Trophoblast cell (in vitro differentiated cells and primary cell): ENCODE measurements around the gene PKD2. TPM values are rescaled to one million over a fixed set of nuclear protein-coding genes. Genes with fewer than 3 reads are reported as not detected.

Experiments used
- DNase-seq, 2 donors: peaks; one replicate each; pipeline ENCODE4 v3.0.0-alpha.2; 2016
- H2AFZ ChIP-seq: 2 replicates; pipeline ENCODE4 v1.6.1; 2013; ENCODE audit warnings: low read length, moderate library complexity, mild to moderate bottlenecking; ENCODE audit not compliant: insufficient read depth, poor library complexity
- H2AK5ac ChIP-seq: 2 replicates; pipeline ENCODE4 v1.6.1; 2013; ENCODE audit warnings: mild to moderate bottlenecking, low read length
- H2BK120ac ChIP-seq: 2 replicates; pipeline ENCODE4 v1.6.1; 2013; ENCODE audit warnings: low read length, mild to moderate bottlenecking, moderate library complexity; ENCODE audit not compliant: insufficient read depth, poor library complexity
- H2BK12ac ChIP-seq: 2 replicates; pipeline ENCODE4 v1.6.1; 2013; ENCODE audit warnings: mild to moderate bottlenecking, low read length, moderate library complexity
- H2BK5ac ChIP-seq: 2 replicates; pipeline ENCODE4 v1.6.1; 2013; ENCODE audit warnings: low read length, low read depth, moderate library complexity, mild to moderate bottlenecking; ENCODE audit not compliant: poor library complexity
- H3K14ac ChIP-seq: 2 replicates; pipeline ENCODE4 v1.6.1; 2013; ENCODE audit warnings: mild to moderate bottlenecking, low read length
- H3K18ac ChIP-seq: 2 replicates; pipeline ENCODE4 v1.6.1; 2013; ENCODE audit warnings: mild to moderate bottlenecking, low read length
- H3K23ac ChIP-seq: 2 replicates; pipeline ENCODE4 v1.6.1; 2013; ENCODE audit warnings: low read length
- H3K27ac ChIP-seq: 2 replicates; pipeline ENCODE4 v1.5.1; 2013; ENCODE audit warnings: low read depth, mild to moderate bottlenecking, inconsistent platforms, low read length, moderate library complexity
- H3K27me3 ChIP-seq: 2 replicates; pipeline ENCODE4 v1.6.1; 2013; ENCODE audit warnings: inconsistent platforms, mild to moderate bottlenecking, low read length, moderate library complexity; ENCODE audit not compliant: insufficient read depth
- H3K36me3 ChIP-seq, 2 experiments: 1 replicate in 1 of 2; 2 replicates in 1 of 2; pipeline ENCODE4 v1.6.1; 2013; ENCODE audit warnings: low read length in 2 of 2, mild to moderate bottlenecking in 2 of 2, moderate library complexity in 1 of 2; ENCODE audit not compliant: insufficient read depth in 2 of 2, control insufficient read depth in 1 of 2
- H3K4ac ChIP-seq: 2 replicates; pipeline ENCODE4 v1.6.1; 2013; ENCODE audit warnings: low read depth, mild to moderate bottlenecking, low read length, moderate library complexity
- H3K4me1 ChIP-seq, 2 experiments: 1 replicate in 1 of 2; 2 replicates in 1 of 2; pipeline ENCODE4 v1.6.1; 2013; ENCODE audit warnings: low read length in 2 of 2, mild to moderate bottlenecking in 2 of 2, moderate library complexity in 1 of 2; ENCODE audit not compliant: insufficient read depth in 2 of 2, control insufficient read depth in 1 of 2
- H3K4me2 ChIP-seq: 2 replicates; pipeline ENCODE4 v1.6.1; 2013; ENCODE audit warnings: inconsistent platforms, mild to moderate bottlenecking, low read length, moderate library complexity
- H3K4me3 ChIP-seq: 2 replicates; pipeline ENCODE4 v1.5.1; 2013; ENCODE audit warnings: mild to moderate bottlenecking, low read depth, low read length, inconsistent platforms
- H3K79me1 ChIP-seq: one replicate; pipeline ENCODE4 v1.6.1; 2013; ENCODE audit warnings: low read length
- H3K79me2 ChIP-seq: 2 replicates; pipeline ENCODE4 v1.6.1; 2013; ENCODE audit warnings: low read length, mild to moderate bottlenecking; ENCODE audit not compliant: control insufficient read depth, insufficient read depth, poor library complexity
- H3K9ac ChIP-seq: 2 replicates; pipeline ENCODE4 v1.6.1; 2013; ENCODE audit warnings: mild to moderate bottlenecking, low read length
- H3K9me3 ChIP-seq: 2 replicates; pipeline ENCODE4 v1.6.1; 2013; ENCODE audit warnings: low read depth, mild to moderate bottlenecking, control low read depth, inconsistent platforms, low read length; ENCODE audit not compliant: insufficient read depth
- H4K12ac ChIP-seq: 2 replicates; pipeline ENCODE4 v1.6.1; 2013; ENCODE audit warnings: low read depth, mild to moderate bottlenecking, low read length, moderate library complexity
- H4K8ac ChIP-seq: 2 replicates; pipeline ENCODE4 v1.6.1; 2013; ENCODE audit warnings: low read depth, mild to moderate bottlenecking, low read length, moderate library complexity
- H4K91ac ChIP-seq: one replicate; pipeline ENCODE4 v1.6.1; 2013; ENCODE audit warnings: low read depth, mild to moderate bottlenecking, low read length, moderate library complexity
- WGBS: extraction: QIAGEN DNeasy Blood & Tissue Kit; methylation state at CpG from one replicate; pipeline ENCODE4 v1.1.7; 2013; ENCODE audit warnings: missing lambda C conversion rate; ENCODE audit not compliant: insufficient read length, insufficient coverage; ENCODE audit errors: extremely low coverage; 5-methylcytosine and 5-hydroxymethylcytosine counted together
- polyA plus RNA-seq: library from polyadenylated mRNA; stranded (reverse); fragments of 200-250 nt; gene quantifications from 2 replicates; pipeline ENCODE4 v1.2.3, GENCODE V29; 2013

Gene PKD2
- 14.2 and 16.6 TPM in 2 replicates for polyA plus RNA-seq

DNA sequence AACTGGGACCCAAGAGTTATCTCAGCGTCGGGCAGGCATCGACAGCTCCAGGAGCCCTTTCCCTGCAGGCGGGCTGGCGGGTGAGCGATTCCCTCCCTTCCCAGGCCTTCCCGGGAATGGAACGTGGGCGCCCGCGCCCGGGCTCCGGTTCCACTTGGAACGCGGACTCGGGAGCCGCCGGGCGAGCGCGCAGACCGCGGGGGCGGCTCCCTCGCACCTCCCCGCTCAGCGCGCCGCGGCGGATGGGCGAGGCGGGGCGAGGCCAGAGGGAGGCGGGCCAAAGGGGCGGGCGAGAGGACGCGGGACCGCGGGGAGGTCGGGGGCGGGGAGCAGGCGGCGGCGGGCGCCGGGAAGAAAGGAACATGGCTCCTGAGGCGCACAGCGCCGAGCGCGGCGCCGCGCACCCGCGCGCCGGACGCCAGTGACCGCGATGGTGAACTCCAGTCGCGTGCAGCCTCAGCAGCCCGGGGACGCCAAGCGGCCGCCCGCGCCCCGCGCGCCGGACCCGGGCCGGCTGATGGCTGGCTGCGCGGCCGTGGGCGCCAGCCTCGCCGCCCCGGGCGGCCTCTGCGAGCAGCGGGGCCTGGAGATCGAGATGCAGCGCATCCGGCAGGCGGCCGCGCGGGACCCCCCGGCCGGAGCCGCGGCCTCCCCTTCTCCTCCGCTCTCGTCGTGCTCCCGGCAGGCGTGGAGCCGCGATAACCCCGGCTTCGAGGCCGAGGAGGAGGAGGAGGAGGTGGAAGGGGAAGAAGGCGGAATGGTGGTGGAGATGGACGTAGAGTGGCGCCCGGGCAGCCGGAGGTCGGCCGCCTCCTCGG, at the start of gene PKD2:
Gene PKD2, plus strand, starts transcription at position 332 of the 818 bp plus-strand sequence. Its CDS starts 99 bp downstream, at position 431.
- H2BK120ac ChIP-seq, result peak within 1 kb of the TSS; percentile 39
- H2BK5ac ChIP-seq, result peak within 1 kb of the TSS; percentile 10
- H3K18ac ChIP-seq, result peak within 1 kb of the TSS; percentile 80

DNA sequence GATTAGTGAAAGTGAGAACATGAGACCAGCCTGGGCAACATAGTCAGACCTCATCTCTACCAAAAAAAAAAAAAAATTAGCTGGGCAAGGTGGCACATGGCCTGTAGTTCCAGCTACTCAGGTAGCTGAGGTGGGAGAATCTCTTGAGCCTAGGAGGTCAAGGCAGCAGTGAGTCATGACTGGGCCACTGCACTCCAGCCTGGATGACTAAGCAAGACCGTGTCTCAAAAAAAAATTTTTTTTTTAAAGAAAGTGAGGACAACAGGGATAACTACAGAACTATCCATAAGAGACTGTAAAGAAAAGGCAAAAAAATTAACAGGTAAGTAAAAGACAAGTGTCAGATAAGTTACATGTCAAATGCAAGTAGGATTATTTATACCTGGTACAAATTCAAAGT, 45.4 kb upstream of the PKD2 start:
- Histone ChIP-seq H2BK12ac (no peak overlapping the region), H2AFZ (no peak overlapping the region), H2AK5ac (no peak overlapping the region), H3K9me3 (peaks cover 3% of the 10 kb centered on the region), H3K14ac (no peak overlapping the region), H3K79me1 (no peaks in the 10 kb centered on the region), H3K9ac (no peak overlapping the region), H3K4me1 (no peaks in the 10 kb centered on the region), H3K79me2 (no peaks in the 10 kb centered on the region), H3K4ac (no peak overlapping the region), H3K4me3 (no peak overlapping the region), H3K27me3 (no peaks in the 10 kb centered on the region), H3K4me2 (no peak overlapping the region), H2BK5ac (no peak overlapping the region), H4K12ac (no peak overlapping the region), H4K8ac (no peak overlapping the region), H2BK120ac (no peak overlapping the region), H3K18ac (no peak overlapping the region), H3K36me3 (no peaks in the 10 kb centered on the region), H3K27ac (no peak overlapping the region), H3K23ac (no peak overlapping the region), H4K91ac (no peak overlapping the region)
- no CpG with 5 or more reads among the region's 1 CpG for WGBS
- DNase-seq, result peak; percentile 30 to 41

More for the DNA sequence above, at the start of gene PKD2:
- H4K12ac ChIP-seq, result peak within 1 kb of the TSS; percentile 71
- H4K91ac ChIP-seq, result peak within 1 kb of the TSS; percentile 64
- no peaks in the 10 kb centered on the region for H3K27me3 ChIP-seq
- H3K4me3 ChIP-seq, result peak within 1 kb of the TSS; percentile 83
- H3K27ac ChIP-seq, result peak within 1 kb of the TSS; percentile 59
- H3K79me2 ChIP-seq, result peaks cover 6% of the 10 kb centered on the region
- peak within 1 kb of the TSS; percentile 61 for H2AFZ ChIP-seq
- peak within 1 kb of the TSS; percentile 84 for H3K14ac ChIP-seq
- H3K9ac ChIP-seq, result peak within 1 kb of the TSS; percentile 48
- peak within 1 kb of the TSS; percentile 76 for H4K8ac ChIP-seq
- H3K23ac ChIP-seq, result no peak within 1 kb of the TSS
- no peaks in the 10 kb centered on the region for H3K9me3 ChIP-seq
- peaks cover 2 to 3% of the 10 kb centered on the region in 2 experiments for H3K4me1 ChIP-seq
- peak; percentile 61 to 78 for DNase-seq
- H3K4ac ChIP-seq, result peak within 1 kb of the TSS; percentile 56
- H3K36me3 ChIP-seq, result no peaks in the 10 kb centered on the region
- H2AK5ac ChIP-seq, result no peak within 1 kb of the TSS
- peak within 1 kb of the TSS; percentile 58 for H3K4me2 ChIP-seq
- WGBS, result no CpG with 5 or more reads among the region's 116 CpGs
- peak within 1 kb of the TSS; percentile 37 for H2BK12ac ChIP-seq
- H3K79me1 ChIP-seq, result peaks cover 7% of the 10 kb centered on the region

DNA sequence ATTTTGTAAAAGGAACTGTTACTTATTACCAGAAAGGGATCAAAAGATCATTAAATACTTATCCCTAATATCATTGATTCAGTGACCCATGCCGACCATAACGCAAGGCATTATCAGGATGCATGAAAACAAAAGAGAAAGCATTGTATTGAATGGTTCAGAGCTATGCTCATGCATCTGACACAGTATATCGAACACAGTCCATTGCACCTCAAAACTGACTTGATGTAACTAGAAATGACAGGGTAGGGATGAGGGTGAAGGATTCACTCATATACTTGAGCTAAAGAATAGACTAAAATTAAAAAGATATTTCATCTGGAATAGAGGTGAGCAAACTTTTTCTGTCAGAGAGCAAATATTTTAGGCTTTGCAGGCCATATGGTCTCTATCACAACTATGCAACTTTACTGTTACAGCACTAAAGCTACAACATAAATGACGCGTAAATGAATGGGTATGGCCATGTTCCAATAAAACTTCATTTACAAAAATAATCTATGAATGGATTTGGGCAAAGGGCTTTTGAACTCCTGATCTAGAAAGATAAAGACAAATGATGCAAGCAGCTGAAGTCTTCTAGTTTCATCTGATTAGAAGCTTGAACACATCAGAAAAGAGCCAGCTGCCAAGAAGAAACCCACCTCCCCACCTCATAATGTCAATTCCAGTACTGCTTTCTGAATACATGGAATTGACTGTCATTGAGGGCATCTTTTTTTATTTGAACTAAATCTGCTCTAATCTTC, 44.9 kb upstream of the PKD2 start:
- Histone ChIP-seq H4K8ac (no peak overlapping the region), H3K4ac (no peak overlapping the region), H4K12ac (no peak overlapping the region), H3K4me1 (no peaks in the 10 kb centered on the region), H3K18ac (no peak overlapping the region), H3K79me2 (no peaks in the 10 kb centered on the region), H4K91ac (no peak overlapping the region), H3K9me3 (peaks cover 3% of the 10 kb centered on the region), H2BK120ac (no peak overlapping the region), H3K4me3 (no peak overlapping the region), H2BK12ac (no peak overlapping the region), H2AFZ (no peak overlapping the region), H3K36me3 (no peaks in the 10 kb centered on the region), H3K27ac (no peak overlapping the region), H3K4me2 (no peak overlapping the region), H3K23ac (no peak overlapping the region), H3K27me3 (no peaks in the 10 kb centered on the region), H3K79me1 (no peaks in the 10 kb centered on the region), H2AK5ac (no peak overlapping the region), H3K14ac (no peak overlapping the region), H2BK5ac (no peak overlapping the region), H3K9ac (no peak overlapping the region)
- no CpG with 5 or more reads among the region's 5 CpGs for WGBS
- DNase-seq, result no peak

DNA sequence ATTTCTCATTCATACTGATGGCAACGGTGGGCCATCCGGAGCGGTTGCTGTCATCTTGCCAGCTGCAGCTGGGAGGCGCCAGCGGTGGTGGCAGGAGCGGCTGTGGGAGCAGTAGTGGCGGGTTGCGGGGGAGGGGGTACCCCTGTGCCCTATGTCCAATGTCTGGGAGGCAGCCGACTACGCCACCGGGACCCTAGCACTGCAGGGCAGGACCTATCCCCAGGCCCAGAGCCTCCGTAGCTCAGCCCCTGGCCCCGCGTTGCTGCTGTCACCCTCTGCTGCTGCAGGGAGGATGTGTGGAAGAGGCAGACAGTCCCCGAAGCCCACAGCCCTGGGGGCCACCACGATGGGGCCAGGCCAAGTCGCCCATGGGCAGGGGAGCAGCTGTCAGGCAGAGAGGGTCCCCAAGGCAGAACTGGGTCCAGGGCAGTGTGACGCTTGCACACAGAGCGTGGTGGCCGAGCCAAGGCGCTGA, 41.9 kb upstream of the PKD2 start:
- H2BK12ac ChIP-seq, result peak overlapping the region; percentile 79
- no peak overlapping the region for H4K12ac ChIP-seq
- no peak overlapping the region for H4K91ac ChIP-seq
- H3K4ac ChIP-seq, result no peak overlapping the region
- H2BK5ac ChIP-seq, result no peak overlapping the region
- no peak overlapping the region for H3K14ac ChIP-seq
- H3K79me1 ChIP-seq, result no peaks in the 10 kb centered on the region
- no peak overlapping the region for H3K4me3 ChIP-seq
- H2BK120ac ChIP-seq, result no peak overlapping the region
- no peak for DNase-seq
- H2AFZ ChIP-seq, result no peak overlapping the region
- no peaks in the 10 kb centered on the region for H3K4me1 ChIP-seq
- H3K36me3 ChIP-seq, result no peaks in the 10 kb centered on the region
- no peak overlapping the region for H3K9ac ChIP-seq
- H3K79me2 ChIP-seq, result no peaks in the 10 kb centered on the region
- H3K27me3 ChIP-seq, result no peaks in the 10 kb centered on the region
- no CpG with 5 or more reads among the region's 21 CpGs for WGBS
- peaks cover 3% of the 10 kb centered on the region for H3K9me3 ChIP-seq
- H3K27ac ChIP-seq, result no peak overlapping the region
- no peak overlapping the region for H2AK5ac ChIP-seq
- H3K4me2 ChIP-seq, result no peak overlapping the region
- H3K23ac ChIP-seq, result no peak overlapping the region
- no peak overlapping the region for H4K8ac ChIP-seq
- no peak overlapping the region for H3K18ac ChIP-seq
